Thyroid gland (tissue), 4 donors: ENCODE measurements around the gene PRKCH. TPM values are rescaled to one million over a fixed set of nuclear protein-coding genes. Genes with fewer than 3 reads are reported as not detected.

Source experiments
- DNase-seq, 2 donors: peaks; one replicate each; pipeline ENCODE4 v3.0.0-alpha.2; 2019
- H3K27ac ChIP-seq, 3 donors: fragments of 200-600 bp; sonication (generic); 1 replicate in 2 of 3; 2 replicates in 1 of 3; pipeline ENCODE4 v1.5.1; 2016 to 2019; ENCODE audit warnings: mild to moderate bottlenecking in 1 of 3, moderate library complexity in 1 of 3
- H3K27me3 ChIP-seq: fragments of 200-600 bp; sonication (generic); one replicate; pipeline ENCODE4 v1.5.1; 2019
- H3K36me3 ChIP-seq, 2 donors: fragments of 200-600 bp; sonication (generic); one replicate each; pipeline ENCODE4 v1.5.1; 2016 to 2019
- H3K4me1 ChIP-seq, 2 donors: fragments of 200-600 bp; sonication (generic); one replicate each; pipeline ENCODE4 v1.5.1; 2017 to 2019
- H3K4me3 ChIP-seq, 3 donors: fragments of 200-600 bp; sonication (generic); replicated peaks in 1 of 3; 1 replicate in 2 of 3; 2 replicates in 1 of 3; pipeline ENCODE4 v1.5.1; 2016; ENCODE audit warnings: mild to moderate bottlenecking in 1 of 3
- H3K9me3 ChIP-seq: fragments of 200-600 bp; sonication (generic); one replicate; pipeline ENCODE4 v1.5.1; 2017
- CTCF ChIP-seq, 6 experiments: fragments of 200-600 bp in 3 of 6; fragments of 450-650 bp in 3 of 6; sonication (generic) in 3 of 6; IDR thresholded peaks; one replicate each; pipeline ENCODE4 v1.5.1; 2016 to 2019; ENCODE audit warnings: antibody characterized with exemption in 6 of 6, mild to moderate bottlenecking in 2 of 6, inconsistent platforms in 1 of 6, moderate library complexity in 1 of 6
- POLR2A ChIP-seq, 2 donors: fragments of 450-650 bp; IDR thresholded peaks; one replicate each; pipeline ENCODE4 v1.6.1; 2017; ENCODE audit warnings: antibody characterized with exemption in 2 of 2, mild to moderate bottlenecking in 2 of 2, moderate library complexity in 1 of 2
- WGBS, 2 donors: methylation state at CpG; one replicate each; pipeline ENCODE4 v1.1.5; 2017; 5-methylcytosine and 5-hydroxymethylcytosine counted together
- intact Hi-C: fragments of 100-400 bp; cut with DNase I; formaldehyde crosslinking; loops from one replicate; pipeline ENCODE4 v1.15.1; 2023
- total RNA-seq, 4 donors: library from RNA; depleted of rRNA; stranded (reverse); fragments of >200 nt; gene quantifications; one replicate each; pipeline ENCODE4 v1.2.3, GENCODE V29; 2016

Gene PRKCH
- total RNA-seq, 4 donors from 2014 or later = 34.0 to 68.7 (median 49.8) TPM

GRCh38 chr14:61575126-61575525, 253.7 kb downstream of the PRKCH start:
- TF ChIP-seq CTCF (IDR thresholded peaks at IDR 0.05) = no peak
- no peak for TF ChIP-seq POLR2A (IDR thresholded peaks at IDR 0.05)
- WGBS, 2 donors = 89 to 91% methylated on average over 3 of the region's 3 CpGs
- no peak for DNase-seq
- Histone ChIP-seq H3K4me3 (no peak overlapping the region), H3K27ac (peak overlapping the region in 1 of 3 donors; percentile 4), H3K36me3 (no peaks in the 10 kb centered on the region), H3K4me1 (peaks cover 10 to 35% of the 10 kb centered on the region in 2 donors), H3K27me3 (no peaks in the 10 kb centered on the region), H3K9me3 (no peaks in the 10 kb centered on the region)
- intact Hi-C loops = no loop called here

GRCh38 chr14:61575551-61576150, 254.3 kb downstream of the PRKCH start:
- intact Hi-C loops = no loop called here
- Histone ChIP-seq H3K36me3 (no peaks in the 10 kb centered on the region), H3K27me3 (no peaks in the 10 kb centered on the region), H3K27ac (peak overlapping the region in 1 of 3 donors; percentile 4), H3K4me3 (no peak overlapping the region), H3K9me3 (no peaks in the 10 kb centered on the region), H3K4me1 (peaks cover 10 to 31% of the 10 kb centered on the region in 2 donors)
- TF ChIP-seq POLR2A (IDR thresholded peaks at IDR 0.05) = no peak
- TF ChIP-seq CTCF (IDR thresholded peaks at IDR 0.05) = no peak
- WGBS, 2 donors = 90 to 94% methylated on average over 6 of the region's 6 CpGs
- DNase-seq = no peak

GRCh38 chr14:61577506-61577931, 256.1 kb downstream of the PRKCH start:
- intact Hi-C loops = no loop called here
- Histone ChIP-seq H3K9me3 (no peaks in the 10 kb centered on the region), H3K4me3 (no peak overlapping the region), H3K27me3 (no peaks in the 10 kb centered on the region), H3K27ac (peak overlapping the region; percentile 11 to 57 (median 23)), H3K4me1 (peaks cover 26 to 41% of the 10 kb centered on the region in 2 donors), H3K36me3 (no peaks in the 10 kb centered on the region)
- TF ChIP-seq CTCF (IDR thresholded peaks at IDR 0.05) (no peak), POLR2A (IDR thresholded peaks at IDR 0.05) (no peak)
- WGBS, 2 donors = 60 to 63% methylated on average over 2 of the region's 2 CpGs
- no peak for DNase-seq

- no peaks in the 10 kb centered on the region for H3K9me3 ChIP-seq
- intact Hi-C loops = no loop called here
- peaks cover 31 to 41% of the 10 kb centered on the region in 2 donors for H3K4me1 ChIP-seq
Measured at GRCh38 chr14:61578745-61579144, 257.4 kb downstream of the PRKCH start.

More at GRCh38 chr14:61578745-61579144, 257.4 kb downstream of the PRKCH start:
- 76 to 84% methylated on average over 2 of the region's 2 CpGs for WGBS, 2 donors
- Histone ChIP-seq H3K27me3 (no peaks in the 10 kb centered on the region), H3K27ac (peak overlapping the region in 1 of 3 donors; percentile 15), H3K36me3 (no peaks in the 10 kb centered on the region), H3K4me3 (no peak overlapping the region)
- DNase-seq = no peak
- TF ChIP-seq CTCF (IDR thresholded peaks at IDR 0.05) = no peak
- TF ChIP-seq POLR2A (IDR thresholded peaks at IDR 0.05) = no peak
